Measurements from ENCODE around the gene SULF2.

DNA sequence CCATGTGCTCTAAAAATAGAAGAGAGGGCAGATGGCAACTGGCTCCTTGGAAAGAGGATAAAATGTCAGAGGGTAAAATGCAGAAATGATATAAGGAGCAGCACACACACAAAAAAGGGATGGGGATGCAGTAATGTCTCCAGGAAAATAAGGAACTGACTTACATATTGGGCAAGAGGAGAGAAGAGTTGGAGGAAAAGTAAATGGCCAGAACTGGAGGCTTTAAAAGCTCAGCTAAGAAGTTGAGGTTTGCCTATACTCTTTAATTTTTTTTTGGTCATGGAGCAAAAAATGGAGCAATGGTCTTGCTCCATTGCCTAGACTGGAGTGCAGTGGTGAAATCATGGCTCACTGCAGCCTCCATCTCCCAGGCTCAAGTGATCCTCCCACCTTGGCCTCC lies 93.7 kb downstream of the SULF2 start:
- no peak for TF ChIP-seq ZBTB8A (IDR thresholded peaks at IDR 0.05; ENCODE audit: partially characterized antibody)
- no peak for TF ChIP-seq TCF7 (IDR thresholded peaks at IDR 0.05; ENCODE audit: borderline replicate concordance)
- no peak for TF ChIP-seq STAT5B (CRISPR knock-in tag; IDR thresholded peaks at IDR 0.05)
- TF ChIP-seq, protein P1, sequence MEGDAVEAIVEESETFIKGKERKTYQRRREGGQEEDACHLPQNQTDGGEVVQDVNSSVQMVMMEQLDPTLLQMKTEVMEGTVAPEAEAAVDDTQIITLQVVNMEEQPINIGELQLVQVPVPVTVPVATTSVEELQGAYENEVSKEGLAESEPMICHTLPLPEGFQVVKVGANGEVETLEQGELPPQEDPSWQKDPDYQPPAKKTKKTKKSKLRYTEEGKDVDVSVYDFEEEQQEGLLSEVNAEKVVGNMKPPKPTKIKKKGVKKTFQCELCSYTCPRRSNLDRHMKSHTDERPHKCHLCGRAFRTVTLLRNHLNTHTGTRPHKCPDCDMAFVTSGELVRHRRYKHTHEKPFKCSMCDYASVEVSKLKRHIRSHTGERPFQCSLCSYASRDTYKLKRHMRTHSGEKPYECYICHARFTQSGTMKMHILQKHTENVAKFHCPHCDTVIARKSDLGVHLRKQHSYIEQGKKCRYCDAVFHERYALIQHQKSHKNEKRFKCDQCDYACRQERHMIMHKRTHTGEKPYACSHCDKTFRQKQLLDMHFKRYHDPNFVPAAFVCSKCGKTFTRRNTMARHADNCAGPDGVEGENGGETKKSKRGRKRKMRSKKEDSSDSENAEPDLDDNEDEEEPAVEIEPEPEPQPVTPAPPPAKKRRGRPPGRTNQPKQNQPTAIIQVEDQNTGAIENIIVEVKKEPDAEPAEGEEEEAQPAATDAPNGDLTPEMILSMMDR (IDR thresholded peaks at IDR 0.05 in 2 of 3, conservative IDR thresholded peaks at IDR 0.05 in 1 of 3; ENCODE audit: insufficient read depth in 2 of 3, low read depth in 1 of 3, low read length in 3 of 3), result no peak
- TF ChIP-seq, protein P2, sequence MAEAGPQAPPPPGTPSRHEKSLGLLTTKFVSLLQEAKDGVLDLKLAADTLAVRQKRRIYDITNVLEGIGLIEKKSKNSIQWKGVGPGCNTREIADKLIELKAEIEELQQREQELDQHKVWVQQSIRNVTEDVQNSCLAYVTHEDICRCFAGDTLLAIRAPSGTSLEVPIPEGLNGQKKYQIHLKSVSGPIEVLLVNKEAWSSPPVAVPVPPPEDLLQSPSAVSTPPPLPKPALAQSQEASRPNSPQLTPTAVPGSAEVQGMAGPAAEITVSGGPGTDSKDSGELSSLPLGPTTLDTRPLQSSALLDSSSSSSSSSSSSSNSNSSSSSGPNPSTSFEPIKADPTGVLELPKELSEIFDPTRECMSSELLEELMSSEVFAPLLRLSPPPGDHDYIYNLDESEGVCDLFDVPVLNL (CRISPR knock-in tag; IDR thresholded peaks at IDR 0.05; ENCODE audit: low read depth), result no peak
- no peak for TF ChIP-seq HNRNPUL1 (IDR thresholded peaks at IDR 0.05; ENCODE audit: low read length)
- TF ChIP-seq, protein P3, sequence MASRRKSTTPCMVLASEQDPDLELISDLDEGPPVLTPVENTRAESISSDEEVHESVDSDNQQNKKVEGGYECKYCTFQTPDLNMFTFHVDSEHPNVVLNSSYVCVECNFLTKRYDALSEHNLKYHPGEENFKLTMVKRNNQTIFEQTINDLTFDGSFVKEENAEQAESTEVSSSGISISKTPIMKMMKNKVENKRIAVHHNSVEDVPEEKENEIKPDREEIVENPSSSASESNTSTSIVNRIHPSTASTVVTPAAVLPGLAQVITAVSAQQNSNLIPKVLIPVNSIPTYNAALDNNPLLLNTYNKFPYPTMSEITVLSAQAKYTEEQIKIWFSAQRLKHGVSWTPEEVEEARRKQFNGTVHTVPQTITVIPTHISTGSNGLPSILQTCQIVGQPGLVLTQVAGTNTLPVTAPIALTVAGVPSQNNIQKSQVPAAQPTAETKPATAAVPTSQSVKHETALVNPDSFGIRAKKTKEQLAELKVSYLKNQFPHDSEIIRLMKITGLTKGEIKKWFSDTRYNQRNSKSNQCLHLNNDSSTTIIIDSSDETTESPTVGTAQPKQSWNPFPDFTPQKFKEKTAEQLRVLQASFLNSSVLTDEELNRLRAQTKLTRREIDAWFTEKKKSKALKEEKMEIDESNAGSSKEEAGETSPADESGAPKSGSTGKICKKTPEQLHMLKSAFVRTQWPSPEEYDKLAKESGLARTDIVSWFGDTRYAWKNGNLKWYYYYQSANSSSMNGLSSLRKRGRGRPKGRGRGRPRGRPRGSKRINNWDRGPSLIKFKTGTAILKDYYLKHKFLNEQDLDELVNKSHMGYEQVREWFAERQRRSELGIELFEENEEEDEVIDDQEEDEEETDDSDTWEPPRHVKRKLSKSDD (conservative IDR thresholded peaks at IDR 0.05; ENCODE audit: low read length), result no peak
- no peak for TF ChIP-seq RFX7 (CRISPR knock-in tag; IDR thresholded peaks at IDR 0.05)
- no peak for TF ChIP-seq SETDB1 (IDR thresholded peaks at IDR 0.05; ENCODE audit: low read length)
- TF ChIP-seq, protein P4, sequence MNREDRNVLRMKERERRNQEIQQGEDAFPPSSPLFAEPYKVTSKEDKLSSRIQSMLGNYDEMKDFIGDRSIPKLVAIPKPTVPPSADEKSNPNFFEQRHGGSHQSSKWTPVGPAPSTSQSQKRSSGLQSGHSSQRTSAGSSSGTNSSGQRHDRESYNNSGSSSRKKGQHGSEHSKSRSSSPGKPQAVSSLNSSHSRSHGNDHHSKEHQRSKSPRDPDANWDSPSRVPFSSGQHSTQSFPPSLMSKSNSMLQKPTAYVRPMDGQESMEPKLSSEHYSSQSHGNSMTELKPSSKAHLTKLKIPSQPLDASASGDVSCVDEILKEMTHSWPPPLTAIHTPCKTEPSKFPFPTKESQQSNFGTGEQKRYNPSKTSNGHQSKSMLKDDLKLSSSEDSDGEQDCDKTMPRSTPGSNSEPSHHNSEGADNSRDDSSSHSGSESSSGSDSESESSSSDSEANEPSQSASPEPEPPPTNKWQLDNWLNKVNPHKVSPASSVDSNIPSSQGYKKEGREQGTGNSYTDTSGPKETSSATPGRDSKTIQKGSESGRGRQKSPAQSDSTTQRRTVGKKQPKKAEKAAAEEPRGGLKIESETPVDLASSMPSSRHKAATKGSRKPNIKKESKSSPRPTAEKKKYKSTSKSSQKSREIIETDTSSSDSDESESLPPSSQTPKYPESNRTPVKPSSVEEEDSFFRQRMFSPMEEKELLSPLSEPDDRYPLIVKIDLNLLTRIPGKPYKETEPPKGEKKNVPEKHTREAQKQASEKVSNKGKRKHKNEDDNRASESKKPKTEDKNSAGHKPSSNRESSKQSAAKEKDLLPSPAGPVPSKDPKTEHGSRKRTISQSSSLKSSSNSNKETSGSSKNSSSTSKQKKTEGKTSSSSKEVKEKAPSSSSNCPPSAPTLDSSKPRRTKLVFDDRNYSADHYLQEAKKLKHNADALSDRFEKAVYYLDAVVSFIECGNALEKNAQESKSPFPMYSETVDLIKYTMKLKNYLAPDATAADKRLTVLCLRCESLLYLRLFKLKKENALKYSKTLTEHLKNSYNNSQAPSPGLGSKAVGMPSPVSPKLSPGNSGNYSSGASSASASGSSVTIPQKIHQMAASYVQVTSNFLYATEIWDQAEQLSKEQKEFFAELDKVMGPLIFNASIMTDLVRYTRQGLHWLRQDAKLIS (CRISPR knock-in tag; IDR thresholded peaks at IDR 0.05), result no peak
- no peak for TF ChIP-seq RCOR1 (IDR thresholded peaks at IDR 0.05; ENCODE audit: borderline replicate concordance in 1 of 2, low read depth in 2 of 2, low read length in 2 of 2)
- no peak for TF ChIP-seq EZH2 (IDR thresholded peaks at IDR 0.05; ENCODE audit: borderline replicate concordance, low read depth, low read length)
- no peak for TF ChIP-seq ZNF224 (CRISPR knock-in tag; IDR thresholded peaks at IDR 0.05)
